HL-60/S4 treated with phorbol 12-myristate 13-acetate at 8.2 ng/mL for 4 days and 3 days (cell line): ENCODE results near the gene ZNF608.

Source experiments
- in situ Hi-C: fragments of 300-500 bp; cut with MboI; formaldehyde crosslinking; loops from 2 replicates; pipeline ENCODE4 v1.15.0; 2022; ENCODE audit warnings: low sequenced_read_pairs

Gene ZNF608

GRCh38 chr5:124697933-124698591, 48.4 kb downstream of the ZNF608 start:
- in situ Hi-C loops = no loop called here

- in situ Hi-C loops = no loop called here
These were observed 48.9 kb downstream of the ZNF608 start for GRCh38 chr5:124697501-124697900.

- in situ Hi-C loops = no loop called here
These were observed 49.5 kb downstream of the ZNF608 start for GRCh38 chr5:124696898-124697297.
